Thyroid gland (tissue), 4 donors: Measurements from ENCODE around the gene MAP7D1.

Experiments
- POLR2A ChIP-seq, 2 donors: fragments of 450-650 bp; IDR thresholded peaks; one replicate each; pipeline ENCODE4 v1.6.1; 2017; ENCODE audit warnings: antibody characterized with exemption in 2 of 2, mild to moderate bottlenecking in 2 of 2, moderate library complexity in 1 of 2
- TF ChIP-seq, protein P1 (sequence below), 6 experiments: fragments of 200-600 bp in 3 of 6; fragments of 450-650 bp in 3 of 6; sonication (generic) in 3 of 6; IDR thresholded peaks; one replicate each; pipeline ENCODE4 v1.5.1; 2016 to 2019; ENCODE audit warnings: antibody characterized with exemption in 6 of 6, mild to moderate bottlenecking in 2 of 6, inconsistent platforms in 1 of 6, moderate library complexity in 1 of 6

DNA sequence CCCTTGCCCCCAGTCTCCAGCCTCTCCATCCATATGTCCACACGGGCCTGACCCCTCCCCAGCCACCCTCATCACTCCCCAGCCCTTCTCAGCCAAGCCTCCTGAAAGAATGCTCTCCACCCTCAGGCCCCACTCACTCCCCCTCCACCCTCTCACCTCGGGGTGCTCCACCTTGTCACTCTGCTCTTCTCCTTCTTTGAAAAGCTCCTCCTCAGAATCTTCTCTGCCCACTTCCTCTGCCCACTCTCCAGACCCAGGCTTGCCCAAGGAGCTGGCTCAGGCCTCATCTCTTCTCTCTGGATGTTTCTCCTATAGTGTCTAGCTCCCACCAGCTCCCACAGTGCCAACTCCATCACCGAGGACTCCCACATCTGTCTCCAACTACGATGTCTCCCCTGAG lies 44.8 kb upstream of the MAP7D1 start:
- TF ChIP-seq POLR2A (IDR thresholded peaks at IDR 0.05), result no peak
- TF ChIP-seq, protein P1, sequence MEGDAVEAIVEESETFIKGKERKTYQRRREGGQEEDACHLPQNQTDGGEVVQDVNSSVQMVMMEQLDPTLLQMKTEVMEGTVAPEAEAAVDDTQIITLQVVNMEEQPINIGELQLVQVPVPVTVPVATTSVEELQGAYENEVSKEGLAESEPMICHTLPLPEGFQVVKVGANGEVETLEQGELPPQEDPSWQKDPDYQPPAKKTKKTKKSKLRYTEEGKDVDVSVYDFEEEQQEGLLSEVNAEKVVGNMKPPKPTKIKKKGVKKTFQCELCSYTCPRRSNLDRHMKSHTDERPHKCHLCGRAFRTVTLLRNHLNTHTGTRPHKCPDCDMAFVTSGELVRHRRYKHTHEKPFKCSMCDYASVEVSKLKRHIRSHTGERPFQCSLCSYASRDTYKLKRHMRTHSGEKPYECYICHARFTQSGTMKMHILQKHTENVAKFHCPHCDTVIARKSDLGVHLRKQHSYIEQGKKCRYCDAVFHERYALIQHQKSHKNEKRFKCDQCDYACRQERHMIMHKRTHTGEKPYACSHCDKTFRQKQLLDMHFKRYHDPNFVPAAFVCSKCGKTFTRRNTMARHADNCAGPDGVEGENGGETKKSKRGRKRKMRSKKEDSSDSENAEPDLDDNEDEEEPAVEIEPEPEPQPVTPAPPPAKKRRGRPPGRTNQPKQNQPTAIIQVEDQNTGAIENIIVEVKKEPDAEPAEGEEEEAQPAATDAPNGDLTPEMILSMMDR (IDR thresholded peaks at IDR 0.05), result no peak
